ENCODE measurements around the gene CACNA2D3.

- no peak for TF ChIP-seq EZH2 (IDR thresholded peaks at IDR 0.05; ENCODE audit: borderline replicate concordance)
- TF ChIP-seq CTCF (IDR thresholded peaks at IDR 0.05; ENCODE audit: poor library complexity): no peak
These were observed 962.9 kb downstream of the CACNA2D3 start for GRCh38 chr3:55085231-55085630.

Data from hepatocyte (in vitro differentiated cells).